NCI-H446 (cell line): ENCODE data around the gene CFAP74.
A peak's percentile ranks its signal among the peaks of the same experiment; 100 is the strongest.

Source experiments
- DNase-seq, 2 experiments: peaks; one replicate each; lab custom pipeline; 2025; lab: John Stamatoyannopoulos, UW

The CFAP74 gene

GRCh38 chr1:1917995-1918900 is 85.3 kb downstream of the CFAP74 start:
- DNase-seq, result no peak

- DNase-seq, result no peak
These were observed 86.1 kb downstream of the CFAP74 start for GRCh38 chr1:1917304-1917976.

GRCh38 chr1:1916851-1917251 is 86.7 kb downstream of the CFAP74 start:
- DNase-seq, result no peak

GRCh38 chr1:1915911-1916840 is 87.4 kb downstream of the CFAP74 start:
- DNase-seq, result no peak

GRCh38 chr1:1914971-1915692 is 88.5 kb downstream of the CFAP74 start, which contains the start of gene CALML6:
TSS of gene CALML6 (plus strand) at chr1:1915260. CDS start at chr1:1915281, 21 bp downstream.
- no peak for DNase-seq

GRCh38 chr1:1914101-1914970 is 89.2 kb downstream of the CFAP74 start:
- no peak for DNase-seq

- no peak for DNase-seq
These were observed 92.1 kb downstream of the CFAP74 start for GRCh38 chr1:1911350-1912041.

- no peak for DNase-seq
These were observed 92.8 kb downstream of the CFAP74 start for GRCh38 chr1:1910651-1911331.

GRCh38 chr1:1910033-1910465 is 93.5 kb downstream of the CFAP74 start:
- no peak for DNase-seq

- no peak for DNase-seq
These were observed 95.1 kb downstream of the CFAP74 start for GRCh38 chr1:1908506-1908791.

GRCh38 chr1:1907098-1907736 is 96.4 kb downstream of the CFAP74 start:
- DNase-seq, result peak in 1 of 2 experiments; percentile 39

- DNase-seq, result peak; percentile 47 to 81
These were observed 97.1 kb downstream of the CFAP74 start for GRCh38 chr1:1906185-1907097.

GRCh38 chr1:1903224-1903623 is 100.4 kb downstream of the CFAP74 start:
- DNase-seq, result no peak

- DNase-seq, result no peak
These were observed 101.8 kb downstream of the CFAP74 start for GRCh38 chr1:1901641-1902294.

- no peak for DNase-seq
These were observed 102.5 kb downstream of the CFAP74 start for GRCh38 chr1:1900883-1901640.

GRCh38 chr1:1899967-1900327 is 103.6 kb downstream of the CFAP74 start:
- no peak for DNase-seq
